HL-60/S4 treated with phorbol 12-myristate 13-acetate at 8.2 ng/mL for 4 days and 3 days (cell line): ENCODE results near the gene TBX2.
"Not testable (repeated sequence)": the region's sequence is repeated elsewhere in the genome, so short reads cannot be mapped to it uniquely, and the experiment has no call there.

Source experiments
- in situ Hi-C: fragments of 300-500 bp; cut with MboI; formaldehyde crosslinking; loops from 2 replicates; pipeline ENCODE4 v1.15.0; 2022; ENCODE audit warnings: low sequenced_read_pairs

Gene TBX2

DNA sequence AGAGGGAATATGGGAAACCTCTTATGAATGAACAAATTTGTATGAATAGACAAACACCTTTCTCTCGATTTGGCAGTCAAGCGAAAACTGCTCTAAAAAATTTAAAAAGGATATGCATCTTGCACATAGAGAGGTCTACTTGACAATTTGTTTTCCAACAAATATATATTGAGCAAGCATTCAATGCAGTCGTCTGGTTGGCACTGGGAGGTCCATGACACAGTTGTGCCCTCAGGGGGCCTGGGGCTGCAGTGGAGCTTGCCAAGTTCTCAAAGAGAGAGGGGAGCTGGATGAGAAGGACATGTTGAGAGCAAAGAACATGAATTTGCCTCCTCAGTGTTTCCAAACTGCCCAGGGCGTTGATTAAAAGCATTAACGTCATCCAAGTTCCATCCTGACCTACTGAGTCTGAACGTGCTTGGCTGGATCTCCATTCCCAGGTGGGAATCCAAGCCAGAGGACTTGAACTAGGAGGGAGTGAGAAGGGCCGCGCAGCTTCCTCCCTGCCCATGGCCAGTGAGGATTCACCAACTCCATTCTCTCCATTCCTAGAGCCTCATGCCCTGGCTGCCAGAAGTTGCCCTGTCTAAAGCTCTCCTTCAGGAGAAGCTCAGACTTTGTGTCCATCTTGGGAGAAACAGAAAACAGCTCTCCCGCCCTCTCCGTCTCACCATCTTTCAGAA, 24.5 kb downstream of the TBX2 start:
- in situ Hi-C loops: no loop called here

DNA sequence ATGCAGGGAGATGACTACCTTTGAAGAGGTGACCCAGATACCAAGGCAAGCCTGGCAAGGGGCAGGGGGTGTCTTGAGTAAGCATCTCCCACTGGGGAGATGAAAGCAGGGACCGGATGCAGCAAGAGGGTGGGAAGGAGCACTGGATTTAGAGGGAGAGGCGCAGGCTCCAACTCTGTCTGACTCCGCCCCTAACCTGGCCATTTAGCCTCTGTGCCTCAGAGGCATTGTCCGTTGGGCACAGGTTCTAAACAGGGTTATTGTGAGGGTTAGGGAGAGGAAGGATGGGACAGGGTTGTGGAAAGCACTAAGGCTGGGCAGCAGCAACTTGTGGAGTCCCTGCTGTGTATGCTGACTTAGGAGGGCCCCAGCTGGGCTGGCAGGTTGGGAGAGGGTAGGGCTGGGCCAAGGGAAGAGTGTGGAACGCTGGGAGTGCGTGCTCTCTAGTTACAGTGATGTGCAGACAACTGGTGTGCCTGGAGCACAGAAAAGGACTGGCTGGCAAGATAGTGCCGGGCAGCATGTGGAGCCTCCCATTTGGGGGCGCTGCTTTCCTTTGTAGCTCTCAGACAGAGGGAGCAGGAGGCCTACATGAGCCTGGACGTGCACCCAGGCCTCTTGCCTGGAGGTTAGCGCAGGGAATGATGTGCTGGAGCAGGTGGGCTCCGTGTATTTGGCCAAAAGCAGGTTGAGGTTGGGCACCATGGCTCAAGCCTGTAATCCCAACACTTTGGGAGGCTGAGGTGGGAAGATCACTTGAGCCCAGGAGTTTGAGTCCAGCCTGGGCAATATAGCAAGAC, 26.2 kb downstream of the TBX2 start:
- in situ Hi-C loops: no loop called here

DNA sequence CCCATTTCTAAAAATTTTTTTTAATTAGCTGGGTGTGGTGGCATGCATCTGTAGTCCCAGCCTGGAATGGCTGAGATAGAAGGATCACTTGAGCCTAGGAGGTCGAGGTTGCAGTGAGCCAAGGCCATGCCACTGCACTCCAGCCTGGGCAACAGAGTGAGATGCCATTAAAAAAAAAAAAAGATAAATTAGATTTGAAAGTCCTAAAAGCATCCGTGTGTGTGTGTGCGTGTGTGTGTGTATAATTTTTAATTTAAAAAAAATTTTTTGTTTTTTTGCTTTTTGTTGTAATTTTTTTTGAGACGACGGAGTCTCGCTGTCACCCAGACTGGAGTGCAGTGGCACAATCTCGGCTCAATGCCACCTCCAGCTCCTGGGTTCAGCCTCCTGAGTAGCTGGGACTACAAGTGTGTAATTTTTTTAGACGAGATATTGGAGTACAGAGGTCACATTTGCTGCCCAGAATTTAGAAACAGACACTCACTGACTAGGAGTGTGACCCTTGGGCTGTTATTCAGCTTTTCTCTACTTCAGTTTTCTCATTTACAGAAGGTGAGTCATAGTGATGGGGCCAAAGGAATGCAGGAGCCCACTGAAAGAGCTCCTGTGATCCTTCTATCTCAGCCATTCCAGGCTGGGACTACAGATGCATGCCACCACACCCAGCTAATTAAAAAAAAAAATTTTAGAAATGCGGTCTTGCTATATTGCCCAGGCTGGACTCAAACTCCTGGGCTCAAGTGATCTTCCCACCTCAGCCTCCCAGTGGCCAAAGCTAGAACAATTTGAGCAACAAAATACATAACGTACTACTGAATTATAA, 27.1 kb downstream of the TBX2 start:
- in situ Hi-C loops: no loop called here

DNA sequence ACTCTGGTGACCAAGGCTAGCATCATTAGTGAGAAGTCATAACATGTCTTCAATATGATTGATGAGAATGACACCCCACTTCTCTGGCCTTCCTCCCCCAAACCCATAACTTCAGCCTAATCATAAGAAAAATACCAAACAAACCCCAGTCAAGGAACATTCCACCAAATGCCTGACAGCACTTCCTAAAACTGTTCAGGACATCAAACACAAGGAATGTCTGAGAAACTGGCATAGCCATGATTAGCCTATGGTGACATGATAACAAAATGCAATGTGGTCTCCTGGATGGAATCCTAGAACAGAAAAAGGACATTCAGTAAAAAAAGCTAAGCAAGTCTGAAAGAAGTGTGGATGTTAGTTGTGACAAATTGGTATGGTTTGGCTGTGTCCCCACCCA, 27.9 kb downstream of the TBX2 start:
- in situ Hi-C loops: no loop called here

DNA sequence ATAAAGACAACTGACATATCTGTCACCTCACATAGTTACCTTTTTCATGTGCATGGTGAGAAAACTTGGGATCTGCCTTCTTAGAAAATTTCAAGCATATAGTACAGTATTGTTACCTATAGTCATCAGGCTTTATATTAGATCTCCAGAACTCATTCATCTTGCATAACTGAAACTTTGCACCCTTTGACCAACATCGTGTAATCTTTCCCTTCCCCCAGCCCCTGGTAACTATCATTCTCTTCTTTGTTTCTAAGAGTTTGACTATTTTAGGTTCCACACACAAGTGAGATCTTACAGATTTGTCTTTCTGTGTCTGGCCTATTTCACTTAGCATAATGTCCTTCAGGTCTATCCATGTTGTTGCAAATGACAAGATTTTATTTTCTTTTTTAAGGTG, 29.6 kb downstream of the TBX2 start:
- in situ Hi-C loops: no loop called here

DNA sequence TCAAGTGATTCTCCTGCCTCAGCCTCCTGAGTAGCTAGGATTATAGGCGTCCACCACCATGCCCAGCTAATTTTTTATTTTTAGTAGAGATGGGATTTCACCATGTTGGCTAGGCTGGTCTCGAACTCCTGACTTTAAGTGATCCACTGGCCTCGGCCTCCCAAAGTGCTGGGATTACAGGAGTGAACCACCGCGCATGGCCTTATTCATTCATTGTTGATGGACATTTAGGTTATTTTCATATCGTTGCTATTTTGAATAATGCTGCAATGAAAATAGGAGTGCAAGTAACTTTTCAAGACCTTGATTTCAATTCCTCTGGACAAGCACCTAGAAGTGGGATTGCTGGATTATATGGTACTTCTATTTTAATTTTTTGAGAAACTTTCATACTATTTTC, 30.2 kb downstream of the TBX2 start:
- in situ Hi-C loops: not testable (repeated sequence)

DNA sequence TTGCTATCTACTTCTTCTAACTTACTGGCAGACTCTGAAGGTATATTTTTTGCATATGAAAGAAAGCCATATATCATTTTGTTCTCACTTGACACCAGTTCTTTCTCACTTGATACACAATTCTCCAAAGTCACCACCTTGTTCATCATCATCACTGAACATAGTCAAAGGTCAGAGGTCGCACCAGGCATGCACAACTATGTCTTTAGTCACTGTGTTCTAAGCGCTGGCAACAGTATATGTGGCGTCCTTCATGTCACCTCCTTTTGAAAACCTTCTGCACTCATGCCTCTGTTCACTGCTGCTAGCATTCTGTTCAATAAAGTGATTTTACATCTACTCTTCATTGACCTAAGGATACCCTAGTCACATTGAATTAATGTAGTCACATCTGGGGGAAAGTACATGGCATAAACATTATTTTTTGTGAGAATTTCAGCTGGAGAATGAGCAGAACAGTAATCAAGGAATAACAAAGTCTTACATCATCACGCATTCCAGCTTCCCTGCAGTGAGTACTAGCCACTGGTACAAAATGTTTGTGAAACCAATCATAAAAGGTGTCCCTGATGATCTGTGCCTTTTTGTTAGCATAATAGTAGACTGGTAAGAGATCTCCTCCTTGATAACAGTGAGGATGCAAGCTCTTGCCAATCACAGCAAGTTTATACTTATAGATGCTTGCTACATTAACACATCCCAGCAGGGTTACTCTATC, 32.1 kb downstream of the TBX2 start:
- in situ Hi-C loops: no loop called here

DNA sequence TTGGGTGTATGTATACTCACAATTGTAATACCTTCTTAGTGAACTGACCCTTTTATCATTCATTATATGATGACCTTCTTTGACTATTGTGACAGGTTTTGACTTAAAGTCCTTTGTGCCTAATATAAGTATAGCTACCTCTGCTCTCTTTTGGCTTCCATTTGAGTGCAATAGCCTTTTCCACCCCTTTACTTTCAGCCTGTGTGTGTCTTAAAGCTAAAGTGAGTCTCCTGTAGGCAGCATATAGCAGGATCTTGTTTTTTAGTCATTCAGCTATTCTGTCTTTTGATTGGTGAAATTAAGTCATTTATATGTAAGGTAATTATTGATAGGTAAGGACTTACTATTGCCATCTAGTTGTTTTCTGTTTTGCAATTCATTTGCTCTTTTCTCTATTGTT, 36.6 kb downstream of the TBX2 start:
- in situ Hi-C loops: no loop called here

DNA sequence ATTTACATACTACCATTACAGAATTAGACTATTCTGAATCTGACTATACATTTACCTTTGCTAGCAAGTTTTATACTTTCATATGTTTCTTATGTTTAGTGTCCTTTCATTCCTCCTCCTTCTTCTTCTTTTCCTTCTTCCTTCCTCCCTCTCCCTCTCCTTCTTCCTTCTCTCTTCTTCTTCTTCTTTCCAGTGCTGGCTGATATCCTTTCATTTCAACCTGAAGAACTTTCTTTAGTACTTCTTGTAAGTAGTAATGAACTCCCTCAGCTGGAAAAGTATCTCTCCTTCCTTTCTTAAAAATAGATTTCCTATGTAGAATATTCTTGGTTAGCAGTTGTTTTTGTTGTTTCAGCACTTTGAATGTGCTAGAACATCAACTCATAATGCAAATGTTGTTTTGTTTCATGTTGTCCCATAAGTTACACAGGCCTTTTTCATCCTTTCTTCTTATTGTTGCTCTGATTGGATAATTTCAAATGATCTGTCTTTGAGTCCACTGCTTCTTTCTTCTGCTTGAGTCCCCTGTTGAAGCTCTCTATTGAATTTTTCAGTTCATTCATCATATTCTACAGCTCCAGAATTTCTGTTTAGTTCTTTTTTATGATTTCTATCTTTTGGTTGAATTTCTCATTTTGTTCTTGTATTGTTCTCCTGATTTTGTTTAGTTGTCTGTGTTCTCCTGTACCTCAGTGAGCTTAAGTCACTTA, 37.5 kb downstream of the TBX2 start:
- in situ Hi-C loops: no loop called here

DNA sequence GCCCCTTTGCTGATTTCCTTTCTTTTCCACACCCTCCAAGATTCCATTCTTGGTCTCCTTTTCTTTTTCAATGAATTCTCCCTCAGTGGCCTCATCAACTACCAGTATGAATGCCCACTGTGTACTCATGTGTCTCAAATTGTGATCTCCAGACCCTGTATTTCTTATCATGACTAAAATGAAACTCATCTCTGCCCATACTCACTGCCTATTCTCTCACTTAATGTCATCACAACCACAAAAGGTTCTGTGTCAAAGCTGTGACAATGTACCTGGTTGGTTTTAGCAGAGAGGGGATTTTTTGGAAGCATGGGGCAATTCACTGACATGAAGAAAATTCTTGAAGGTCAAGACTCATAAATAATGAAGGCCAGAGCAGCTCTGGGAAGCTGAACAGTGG, 41.1 kb downstream of the TBX2 start:
- in situ Hi-C loops: no loop called here

DNA sequence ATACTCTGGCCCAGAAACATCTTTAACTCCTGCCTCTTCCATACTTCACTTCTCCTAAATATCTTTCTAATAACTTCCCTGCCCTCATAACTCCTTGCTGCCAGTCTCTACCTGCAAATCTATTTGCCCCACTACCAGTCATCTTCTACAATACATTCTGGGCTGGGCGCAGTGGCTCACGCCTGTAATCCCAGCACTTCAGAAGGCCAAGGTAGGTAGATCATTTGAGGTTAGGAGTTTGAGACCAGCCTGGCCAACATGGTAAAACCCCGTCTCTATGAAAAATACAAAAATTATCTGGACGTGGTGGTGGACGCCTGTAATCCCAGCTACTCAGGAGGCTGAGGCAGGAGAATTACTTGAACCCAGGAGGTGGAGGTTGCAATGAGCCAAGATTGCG, 41.9 kb downstream of the TBX2 start:
- in situ Hi-C loops: not testable (repeated sequence)

DNA sequence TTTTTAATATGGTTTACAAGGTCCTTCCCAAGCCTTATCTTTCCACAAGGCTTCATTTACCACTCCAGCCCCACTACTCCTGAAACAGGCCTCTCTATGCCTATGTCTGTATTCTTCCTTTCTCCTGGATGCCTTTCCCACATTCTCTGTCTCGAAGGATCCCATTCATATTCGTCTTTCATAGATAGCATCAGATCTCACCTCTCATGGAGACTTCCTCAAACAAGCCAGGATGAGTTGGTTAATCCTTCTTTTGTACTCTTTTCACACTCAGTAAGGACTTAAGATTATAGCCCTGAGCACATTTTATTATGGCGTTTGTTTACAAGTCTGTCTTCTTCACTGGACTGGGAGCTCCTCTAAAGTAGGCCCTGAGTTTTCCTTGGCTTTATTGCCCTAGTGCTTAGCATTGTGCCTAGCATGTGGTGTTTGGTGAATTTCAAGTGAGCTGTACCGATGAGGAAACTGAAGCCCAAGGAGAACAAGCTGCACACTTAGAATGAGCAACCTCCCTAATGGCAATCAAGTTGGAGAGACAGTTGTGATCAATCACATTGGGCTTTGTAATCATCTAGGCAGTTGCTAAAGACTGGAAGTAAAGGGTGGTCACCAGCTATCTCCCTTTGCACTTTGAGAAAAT, 42.6 kb downstream of the TBX2 start:
- in situ Hi-C loops: no loop called here

DNA sequence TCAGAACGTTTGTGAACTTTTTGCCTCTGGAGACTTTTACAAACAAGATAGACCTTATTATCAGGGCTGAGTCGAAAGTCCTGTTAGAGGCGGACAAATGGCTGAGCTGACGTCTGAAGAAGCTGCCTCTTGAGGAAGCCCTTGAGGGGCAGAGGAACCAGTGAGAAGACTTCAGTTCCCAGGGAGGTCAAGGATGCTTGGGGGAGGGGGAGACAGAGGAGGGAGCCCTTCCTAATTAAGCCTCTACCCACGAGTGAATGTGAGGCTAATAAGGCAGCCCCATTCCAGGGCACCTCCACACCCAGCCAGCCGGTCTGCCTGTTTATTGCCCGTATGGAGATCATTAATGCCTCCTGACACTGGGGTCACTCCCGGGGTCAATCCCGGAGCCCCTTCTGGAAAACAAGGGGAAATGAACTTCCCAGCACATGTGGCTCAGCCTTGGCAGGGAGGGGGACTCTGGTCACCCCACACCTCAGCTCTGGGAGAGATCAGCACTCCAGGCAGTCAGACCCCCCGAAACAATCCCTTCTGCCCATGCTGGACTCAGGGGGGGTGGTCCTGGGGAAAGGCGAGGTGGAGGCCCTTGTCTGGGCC, 43.3 kb downstream of the TBX2 start:
- in situ Hi-C loops: no loop called here

DNA sequence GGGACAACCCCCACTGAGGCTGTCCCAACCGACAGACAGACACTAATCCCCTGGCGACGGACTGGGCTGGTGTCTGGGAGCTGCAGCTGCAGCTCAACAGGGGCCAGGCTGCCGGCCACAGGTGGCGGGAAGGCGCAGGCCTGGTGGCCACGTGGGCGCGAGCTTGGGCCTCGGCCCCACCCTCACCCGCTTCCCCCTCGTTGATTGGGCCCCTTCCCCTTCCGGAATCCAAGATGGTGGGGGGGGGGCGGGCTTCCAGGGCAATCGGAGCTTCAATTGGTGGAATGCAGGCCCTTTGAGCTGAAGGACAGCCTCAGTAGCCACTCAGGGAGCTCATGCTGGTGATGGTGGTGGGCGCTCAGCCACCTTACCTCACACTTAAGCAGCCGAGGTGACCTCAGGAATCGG, 43.8 kb downstream of the TBX2 start:
- in situ Hi-C loops: no loop called here

DNA sequence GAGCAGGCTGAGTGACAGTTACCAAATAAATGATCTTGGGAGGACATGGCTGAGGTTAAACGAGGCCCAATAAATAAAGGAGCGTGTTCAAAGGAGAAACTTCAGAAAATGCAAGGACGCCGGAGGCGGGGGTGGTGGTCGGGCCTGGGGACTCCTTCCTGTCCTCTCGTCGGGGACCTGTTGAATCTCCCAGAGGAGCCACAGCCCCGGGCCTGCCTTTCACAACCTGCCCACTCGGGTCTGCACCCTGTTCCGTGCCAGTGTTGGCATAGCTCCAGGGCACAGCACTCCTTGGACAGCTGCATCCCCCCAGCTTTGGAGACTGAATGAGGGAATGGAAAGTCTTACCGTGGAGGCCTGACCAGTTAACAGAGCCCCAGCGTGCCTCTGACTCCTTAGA, 44.4 kb downstream of the TBX2 start:
- in situ Hi-C loops: no loop called here

DNA sequence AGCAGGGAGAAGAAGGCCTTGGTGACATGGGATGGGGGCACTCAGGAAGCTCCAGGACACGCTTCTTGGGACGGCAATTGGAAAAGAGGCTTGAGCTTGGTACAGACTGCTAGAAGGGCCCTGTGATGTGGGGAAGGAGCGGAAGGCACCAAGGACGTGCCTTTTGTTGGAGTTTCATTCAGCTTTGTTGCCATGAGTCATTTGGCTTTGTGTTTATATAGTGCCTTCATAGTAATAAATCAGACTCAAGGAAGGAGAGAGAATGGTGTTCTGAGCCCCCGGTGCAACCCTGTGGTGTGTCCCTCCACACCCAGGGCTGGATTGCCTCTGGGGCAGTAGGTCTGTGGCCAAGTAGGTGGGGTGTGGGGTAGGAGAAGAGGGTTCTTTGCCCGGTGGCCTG, 45.2 kb downstream of the TBX2 start:
- in situ Hi-C loops: no loop called here

DNA sequence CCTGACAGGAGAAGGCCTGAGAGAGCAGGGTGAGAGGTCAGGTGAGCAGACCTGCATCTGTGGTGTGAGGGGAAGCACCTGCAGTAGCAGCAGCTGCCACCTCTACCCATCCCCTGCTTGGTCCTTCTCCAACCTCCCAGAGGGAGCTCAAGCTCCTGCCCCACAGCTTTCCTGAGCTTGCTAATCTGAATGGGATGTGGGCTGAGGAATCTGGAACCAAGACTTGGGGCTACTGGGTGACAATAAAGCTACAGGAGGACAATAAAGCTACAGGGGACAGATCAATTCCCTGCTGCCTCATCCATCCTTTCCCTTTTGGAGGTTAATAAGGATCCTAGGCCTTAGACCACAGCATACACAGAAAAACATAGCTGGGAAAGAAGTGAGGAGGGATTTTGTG, 47.7 kb downstream of the TBX2 start:
- in situ Hi-C loops: no loop called here

DNA sequence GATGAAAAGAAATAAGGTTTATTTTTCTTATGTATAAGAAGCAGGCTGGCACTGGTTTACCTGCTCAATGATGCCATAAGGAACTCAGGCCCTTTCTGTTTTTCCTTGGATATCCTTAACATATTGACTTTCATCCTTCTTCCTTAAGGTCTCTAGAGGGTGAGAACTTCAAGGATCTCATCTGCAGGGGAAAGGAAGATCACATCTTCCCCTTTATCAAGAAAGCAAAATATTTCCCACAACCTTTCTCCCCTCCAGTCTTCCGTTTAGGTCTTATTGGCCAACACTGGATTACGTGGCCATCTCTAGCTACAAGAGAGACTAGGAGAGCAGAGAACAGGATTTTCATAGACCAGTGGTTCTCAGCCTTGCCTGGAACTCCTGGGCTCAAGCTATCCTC, 48.4 kb downstream of the TBX2 start:
- in situ Hi-C loops: no loop called here

DNA sequence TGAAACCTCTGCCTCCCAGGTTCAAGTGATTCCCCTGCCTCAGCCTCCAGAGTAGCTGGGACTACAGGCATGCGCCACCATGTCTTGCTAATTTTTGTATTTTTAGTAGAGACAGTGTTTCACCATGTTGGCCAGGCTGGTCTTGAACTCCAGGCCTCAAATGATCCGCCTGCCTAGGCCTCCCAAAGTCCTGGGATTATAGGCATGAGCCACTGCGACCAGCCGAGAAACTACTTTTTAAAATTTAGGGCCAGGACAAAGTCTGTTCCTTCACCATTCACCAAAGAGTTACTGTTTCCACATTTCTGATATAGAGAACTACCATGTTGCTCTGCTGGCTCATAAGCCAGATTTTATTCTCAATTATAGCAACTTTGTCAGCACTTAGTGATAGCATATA, 49.5 kb downstream of the TBX2 start:
- in situ Hi-C loops: not testable (repeated sequence)
